Measurements from ENCODE around the gene NCOR1. TPM values are rescaled to one million over a fixed set of nuclear protein-coding genes. Genes with fewer than 3 reads are reported as not detected.

Gene NCOR1
- total and polyA plus RNA-seq, 9 of the 15 experiments (the other 6 are each of a cell fraction or from before 2014, with no cell fraction given), result 20.2 to 66.5 (median 50.9) TPM

DNA sequence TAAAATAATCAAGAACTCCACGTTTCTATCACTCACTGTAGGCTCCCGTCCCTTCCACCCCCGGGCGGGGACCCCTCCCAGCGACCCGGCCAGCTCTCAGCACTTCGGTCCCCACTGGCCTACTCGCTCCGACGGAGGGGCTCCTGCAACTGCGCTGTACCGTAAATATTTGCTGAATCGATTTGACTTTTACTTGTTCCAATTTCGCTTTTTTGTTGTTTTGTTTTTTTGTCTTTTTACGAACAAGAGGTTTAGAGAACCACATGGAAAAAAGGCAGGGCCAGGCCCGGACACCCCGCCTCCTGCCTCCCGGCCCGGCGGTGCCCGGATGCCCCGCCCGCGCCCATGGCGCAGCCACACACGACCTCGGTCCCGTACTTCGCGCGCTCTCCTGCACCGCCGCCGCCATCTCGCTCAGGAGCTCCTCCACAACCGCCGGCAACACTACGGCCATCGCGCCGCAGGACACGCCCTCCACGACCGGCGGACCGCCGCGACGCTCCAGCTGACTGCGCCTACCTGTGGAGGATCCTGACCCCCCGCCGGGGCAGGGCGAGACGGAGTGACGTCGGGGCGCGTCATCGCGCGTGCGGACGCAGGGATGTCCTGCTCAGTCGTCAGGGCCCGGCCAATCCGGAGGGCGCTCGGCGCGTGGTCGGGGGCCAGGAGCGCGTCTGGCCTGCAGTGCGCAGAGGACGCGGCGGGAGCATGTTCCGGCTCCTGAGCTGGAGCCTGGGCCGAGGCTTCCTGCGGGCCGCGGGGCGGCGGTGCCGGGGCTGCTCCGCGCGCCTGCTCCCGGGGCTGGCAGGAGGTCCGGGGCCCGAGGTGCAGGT lies 216.0 kb downstream of the NCOR1 start, which contains the start of the genes TTC19 and ZSWIM7 (continued):
- TF ChIP-seq, protein P1, sequence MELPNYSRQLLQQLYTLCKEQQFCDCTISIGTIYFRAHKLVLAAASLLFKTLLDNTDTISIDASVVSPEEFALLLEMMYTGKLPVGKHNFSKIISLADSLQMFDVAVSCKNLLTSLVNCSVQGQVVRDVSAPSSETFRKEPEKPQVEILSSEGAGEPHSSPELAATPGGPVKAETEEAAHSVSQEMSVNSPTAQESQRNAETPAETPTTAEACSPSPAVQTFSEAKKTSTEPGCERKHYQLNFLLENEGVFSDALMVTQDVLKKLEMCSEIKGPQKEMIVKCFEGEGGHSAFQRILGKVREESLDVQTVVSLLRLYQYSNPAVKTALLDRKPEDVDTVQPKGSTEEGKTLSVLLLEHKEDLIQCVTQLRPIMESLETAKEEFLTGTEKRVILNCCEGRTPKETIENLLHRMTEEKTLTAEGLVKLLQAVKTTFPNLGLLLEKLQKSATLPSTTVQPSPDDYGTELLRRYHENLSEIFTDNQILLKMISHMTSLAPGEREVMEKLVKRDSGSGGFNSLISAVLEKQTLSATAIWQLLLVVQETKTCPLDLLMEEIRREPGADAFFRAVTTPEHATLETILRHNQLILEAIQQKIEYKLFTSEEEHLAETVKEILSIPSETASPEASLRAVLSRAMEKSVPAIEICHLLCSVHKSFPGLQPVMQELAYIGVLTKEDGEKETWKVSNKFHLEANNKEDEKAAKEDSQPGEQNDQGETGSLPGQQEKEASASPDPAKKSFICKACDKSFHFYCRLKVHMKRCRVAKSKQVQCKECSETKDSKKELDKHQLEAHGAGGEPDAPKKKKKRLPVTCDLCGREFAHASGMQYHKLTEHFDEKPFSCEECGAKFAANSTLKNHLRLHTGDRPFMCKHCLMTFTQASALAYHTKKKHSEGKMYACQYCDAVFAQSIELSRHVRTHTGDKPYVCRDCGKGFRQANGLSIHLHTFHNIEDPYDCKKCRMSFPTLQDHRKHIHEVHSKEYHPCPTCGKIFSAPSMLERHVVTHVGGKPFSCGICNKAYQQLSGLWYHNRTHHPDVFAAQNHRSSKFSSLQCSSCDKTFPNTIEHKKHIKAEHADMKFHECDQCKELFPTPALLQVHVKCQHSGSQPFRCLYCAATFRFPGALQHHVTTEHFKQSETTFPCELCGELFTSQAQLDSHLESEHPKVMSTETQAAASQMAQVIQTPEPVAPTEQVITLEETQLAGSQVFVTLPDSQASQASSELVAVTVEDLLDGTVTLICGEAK (IDR thresholded peaks at IDR 0.05), result peak; percentile 38; the same call in 1 of the 2 replicates
- TF ChIP-seq, protein P1 (CRISPR knock-in tag; IDR thresholded peaks at IDR 0.05), result no peak
- TF ChIP-seq, protein P2, sequence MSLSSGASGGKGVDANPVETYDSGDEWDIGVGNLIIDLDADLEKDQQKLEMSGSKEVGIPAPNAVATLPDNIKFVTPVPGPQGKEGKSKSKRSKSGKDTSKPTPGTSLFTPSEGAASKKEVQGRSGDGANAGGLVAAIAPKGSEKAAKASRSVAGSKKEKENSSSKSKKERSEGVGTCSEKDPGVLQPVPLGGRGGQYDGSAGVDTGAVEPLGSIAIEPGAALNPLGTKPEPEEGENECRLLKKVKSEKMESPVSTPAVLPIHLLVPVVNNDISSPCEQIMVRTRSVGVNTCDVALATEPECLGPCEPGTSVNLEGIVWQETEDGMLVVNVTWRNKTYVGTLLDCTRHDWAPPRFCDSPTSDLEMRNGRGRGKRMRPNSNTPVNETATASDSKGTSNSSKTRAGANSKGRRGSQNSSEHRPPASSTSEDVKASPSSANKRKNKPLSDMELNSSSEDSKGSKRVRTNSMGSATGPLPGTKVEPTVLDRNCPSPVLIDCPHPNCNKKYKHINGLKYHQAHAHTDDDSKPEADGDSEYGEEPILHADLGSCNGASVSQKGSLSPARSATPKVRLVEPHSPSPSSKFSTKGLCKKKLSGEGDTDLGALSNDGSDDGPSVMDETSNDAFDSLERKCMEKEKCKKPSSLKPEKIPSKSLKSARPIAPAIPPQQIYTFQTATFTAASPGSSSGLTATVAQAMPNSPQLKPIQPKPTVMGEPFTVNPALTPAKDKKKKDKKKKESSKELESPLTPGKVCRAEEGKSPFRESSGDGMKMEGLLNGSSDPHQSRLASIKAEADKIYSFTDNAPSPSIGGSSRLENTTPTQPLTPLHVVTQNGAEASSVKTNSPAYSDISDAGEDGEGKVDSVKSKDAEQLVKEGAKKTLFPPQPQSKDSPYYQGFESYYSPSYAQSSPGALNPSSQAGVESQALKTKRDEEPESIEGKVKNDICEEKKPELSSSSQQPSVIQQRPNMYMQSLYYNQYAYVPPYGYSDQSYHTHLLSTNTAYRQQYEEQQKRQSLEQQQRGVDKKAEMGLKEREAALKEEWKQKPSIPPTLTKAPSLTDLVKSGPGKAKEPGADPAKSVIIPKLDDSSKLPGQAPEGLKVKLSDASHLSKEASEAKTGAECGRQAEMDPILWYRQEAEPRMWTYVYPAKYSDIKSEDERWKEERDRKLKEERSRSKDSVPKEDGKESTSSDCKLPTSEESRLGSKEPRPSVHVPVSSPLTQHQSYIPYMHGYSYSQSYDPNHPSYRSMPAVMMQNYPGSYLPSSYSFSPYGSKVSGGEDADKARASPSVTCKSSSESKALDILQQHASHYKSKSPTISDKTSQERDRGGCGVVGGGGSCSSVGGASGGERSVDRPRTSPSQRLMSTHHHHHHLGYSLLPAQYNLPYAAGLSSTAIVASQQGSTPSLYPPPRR (CRISPR knock-in tag; IDR thresholded peaks at IDR 0.05; ENCODE audit: borderline replicate concordance), result no peak
- TF ChIP-seq EHMT2 (IDR thresholded peaks at IDR 0.05) (no peak), NEUROD1 (IDR thresholded peaks at IDR 0.05; ENCODE audit: borderline replicate concordance, low read depth, low read length, partially characterized antibody) (no peak), NR3C1 (CRISPR knock-in tag; IDR thresholded peaks at IDR 0.05) (peak; percentile 56; the same call in 1 of the 2 replicates), HDAC6 (IDR thresholded peaks at IDR 0.05; ENCODE audit: low read depth, low read length) (no peak), ZNF274 (IDR thresholded peaks at IDR 0.05; ENCODE audit: borderline replicate concordance, low read depth, low read length) (no peak), SIN3A (IDR thresholded peaks at IDR 0.05; ENCODE audit: borderline replicate concordance in 2 of 2, control insufficient read depth in 1 of 2, low read depth in 2 of 2, low read length in 2 of 2) (peak; percentile 39 to 86; a peak in 2 of 4 replicates), SMAD4 (CRISPR knock-in tag; conservative IDR thresholded peaks at IDR 0.05) (peak; percentile 70)
- TF ChIP-seq, protein P3, sequence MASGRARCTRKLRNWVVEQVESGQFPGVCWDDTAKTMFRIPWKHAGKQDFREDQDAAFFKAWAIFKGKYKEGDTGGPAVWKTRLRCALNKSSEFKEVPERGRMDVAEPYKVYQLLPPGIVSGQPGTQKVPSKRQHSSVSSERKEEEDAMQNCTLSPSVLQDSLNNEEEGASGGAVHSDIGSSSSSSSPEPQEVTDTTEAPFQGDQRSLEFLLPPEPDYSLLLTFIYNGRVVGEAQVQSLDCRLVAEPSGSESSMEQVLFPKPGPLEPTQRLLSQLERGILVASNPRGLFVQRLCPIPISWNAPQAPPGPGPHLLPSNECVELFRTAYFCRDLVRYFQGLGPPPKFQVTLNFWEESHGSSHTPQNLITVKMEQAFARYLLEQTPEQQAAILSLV (tag; IDR thresholded peaks at IDR 0.05), result no peak
